H7 (cell line): ENCODE measurements around the gene IP6K3. TPM values are rescaled to one million over a fixed set of nuclear protein-coding genes. Genes with fewer than 3 reads are reported as not detected.
A peak's percentile ranks its signal among the peaks of the same experiment; 100 is the strongest.

Experiments used
- DNase-seq: peaks from one replicate; pipeline ENCODE4 v3.0.0; 2012
- H3K27me3 ChIP-seq: 2 replicates; pipeline ENCODE4 v1.6.0; 2011; ENCODE audit warnings: mild to moderate bottlenecking, low read length; ENCODE audit not compliant: control insufficient read depth, insufficient read depth
- H3K36me3 ChIP-seq: replicated peaks from 2 replicates; pipeline ENCODE4 v1.5.1; 2011; ENCODE audit warnings: low read length; ENCODE audit not compliant: control insufficient read depth, insufficient read depth
- H3K4me3 ChIP-seq: 2 replicates; pipeline ENCODE4 v1.5.1; 2011; ENCODE audit warnings: low read depth, mild to moderate bottlenecking, control low read depth, low read length, moderate library complexity; ENCODE audit not compliant: insufficient read depth
- total RNA-seq: library from RNA; depleted of rRNA; stranded (reverse); fragments of >200 nt; shearing (Covaris generic); gene quantifications from 2 replicates; pipeline ENCODE4 v1.2.3, GENCODE V29; 2014

IP6K3 gene
- total RNA-seq, 1 experiment from 2014 or later: 0.07 TPM

DNA sequence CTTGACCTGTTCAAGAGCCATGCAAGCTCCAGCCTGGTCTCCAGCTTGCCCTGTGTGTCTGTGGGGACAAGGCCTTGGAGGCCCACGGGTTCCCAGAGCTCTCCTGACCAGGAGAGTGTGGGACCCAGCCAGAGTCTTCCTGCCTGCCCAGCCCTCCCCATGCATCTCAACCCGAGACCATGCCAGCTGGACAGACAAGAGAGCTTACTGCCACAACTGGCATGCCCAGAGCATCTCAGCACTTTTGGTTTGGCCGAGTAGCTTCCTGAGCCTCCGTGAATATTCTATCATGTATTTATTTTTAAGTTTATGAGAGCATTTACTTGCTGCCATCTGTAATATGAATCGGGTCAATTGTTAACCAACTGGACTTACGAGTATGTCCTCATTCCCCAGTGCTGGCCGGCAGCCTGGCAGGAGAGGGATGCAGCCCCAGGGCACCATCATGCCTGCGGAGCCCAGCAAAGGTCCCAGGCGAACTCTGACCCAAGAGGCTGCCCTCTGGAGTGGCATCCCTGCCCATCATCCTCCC, 14.9 kb downstream of the IP6K3 start:
- H3K36me3 ChIP-seq: no peaks in the 10 kb centered on the region
- peaks cover 2% of the 10 kb centered on the region; the same call in 1 of the 2 replicates for H3K27me3 ChIP-seq
- H3K4me3 ChIP-seq: no peak overlapping the region
- no peak for DNase-seq

DNA sequence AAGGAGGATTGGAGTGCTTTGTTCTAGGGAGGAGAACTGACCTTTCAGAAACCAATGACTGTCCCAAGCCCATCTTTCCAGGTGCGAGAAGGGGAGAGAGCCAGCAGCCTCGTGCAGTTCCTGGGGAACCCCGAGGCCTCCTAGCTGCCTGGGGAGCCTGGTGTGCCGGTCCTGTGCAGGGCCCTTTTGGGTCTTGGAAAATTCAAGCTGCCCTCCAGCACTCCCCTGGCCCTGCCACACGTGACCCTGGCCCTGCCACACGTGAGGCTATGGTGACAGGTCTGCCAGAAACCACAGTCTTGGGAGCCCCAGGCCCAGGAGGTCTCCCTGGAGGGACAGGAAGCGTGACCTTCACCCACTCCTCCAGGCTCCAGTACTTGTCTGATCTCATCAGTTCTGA, 15.7 kb downstream of the IP6K3 start:
- H3K27me3 ChIP-seq: peaks cover 2% of the 10 kb centered on the region; the same call in 1 of the 2 replicates
- no peaks in the 10 kb centered on the region for H3K36me3 ChIP-seq
- no peak overlapping the region for H3K4me3 ChIP-seq
- DNase-seq: no peak

DNA sequence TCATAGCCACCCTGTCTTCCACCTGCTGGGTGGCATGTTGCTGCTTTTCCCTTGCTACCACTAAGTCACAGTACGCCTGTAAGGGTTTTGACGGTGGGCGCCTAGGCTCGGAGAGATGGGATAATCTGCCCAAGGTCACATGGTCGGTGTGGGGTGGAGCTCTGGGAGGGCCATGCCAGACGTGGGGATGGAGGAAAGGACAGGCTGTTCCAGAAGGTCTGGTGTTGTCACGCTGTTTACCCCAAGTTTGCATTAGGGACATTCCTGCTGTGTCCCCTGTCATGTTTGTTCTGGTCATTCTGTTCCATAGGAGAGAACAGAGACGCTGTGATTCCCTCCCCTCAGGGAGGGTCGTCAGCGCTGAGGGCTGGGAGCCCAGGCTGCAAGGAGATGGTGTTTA, 16.1 kb downstream of the IP6K3 start:
- Histone ChIP-seq H3K4me3 (no peak overlapping the region), H3K27me3 (peaks cover 2% of the 10 kb centered on the region; the same call in 1 of the 2 replicates), H3K36me3 (no peaks in the 10 kb centered on the region)
- no peak for DNase-seq

DNA sequence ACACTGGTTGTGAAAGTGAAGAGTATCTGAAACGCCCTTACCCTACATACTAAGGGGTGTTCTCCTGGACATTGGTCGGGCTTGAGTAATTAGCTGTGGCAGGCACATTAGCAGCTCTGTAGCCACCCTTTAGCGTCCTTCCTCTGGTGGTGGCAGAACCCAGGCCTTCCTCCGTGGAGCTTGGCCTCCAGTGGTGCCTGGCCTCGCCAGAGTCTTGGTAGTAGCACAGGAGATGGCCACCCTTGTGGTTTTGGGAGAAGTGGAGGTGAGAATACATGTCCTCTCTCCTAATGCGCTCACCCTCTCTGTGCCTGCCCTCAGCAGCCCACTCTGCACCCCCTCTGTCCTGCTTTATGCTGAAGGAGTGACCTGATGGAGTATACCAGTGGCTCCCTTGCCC, 17.6 kb downstream of the IP6K3 start:
- DNase-seq: no peak
- Histone ChIP-seq H3K27me3 (peaks cover 2% of the 10 kb centered on the region; the same call in 1 of the 2 replicates), H3K36me3 (no peaks in the 10 kb centered on the region), H3K4me3 (no peak overlapping the region)

DNA sequence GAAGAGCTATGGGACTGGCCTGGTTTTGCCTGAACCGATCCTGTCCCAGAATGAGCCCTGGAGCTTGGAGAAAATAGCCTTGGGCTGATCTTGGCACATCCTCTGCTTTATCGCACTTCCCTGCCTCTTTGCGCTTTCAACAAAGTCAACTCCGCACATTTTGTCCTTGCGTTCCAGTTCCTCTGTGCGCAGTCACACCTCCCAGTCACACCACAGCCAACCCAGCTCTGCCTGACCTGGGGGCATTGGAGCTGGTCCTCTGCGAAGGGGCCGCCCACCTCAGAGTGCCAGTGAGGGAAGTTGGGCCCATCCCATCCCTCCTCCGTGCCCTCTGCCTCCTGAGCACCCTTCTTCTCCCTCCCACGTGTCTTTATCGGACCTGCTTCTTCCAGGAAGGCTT, 18.3 kb downstream of the IP6K3 start:
- H3K27me3 ChIP-seq: peaks cover 2% of the 10 kb centered on the region; the same call in 1 of the 2 replicates
- no peak overlapping the region for H3K4me3 ChIP-seq
- no peak for DNase-seq
- no peaks in the 10 kb centered on the region for H3K36me3 ChIP-seq

DNA sequence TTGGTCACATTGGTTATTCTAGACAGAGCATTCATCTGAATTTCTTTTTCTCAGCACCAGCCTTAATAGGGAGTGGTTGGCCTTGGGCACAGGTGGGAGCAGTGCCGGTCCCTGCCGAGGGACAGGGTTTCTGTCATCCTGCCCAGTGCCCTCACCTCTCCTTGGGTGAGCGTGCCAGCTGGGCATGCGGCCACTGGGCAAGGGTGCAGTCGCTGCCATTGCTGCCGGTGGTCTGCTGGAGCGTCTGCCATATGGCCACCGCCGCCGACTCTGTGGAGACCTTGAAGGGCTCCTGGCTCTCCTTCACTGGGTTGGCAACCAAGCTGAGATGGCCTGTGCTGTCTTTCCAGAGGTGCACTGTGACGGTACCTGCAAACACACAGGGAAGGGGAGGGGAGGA, 18.8 kb downstream of the IP6K3 start:
- Histone ChIP-seq H3K36me3 (no peaks in the 10 kb centered on the region), H3K4me3 (no peak overlapping the region), H3K27me3 (peaks cover 2% of the 10 kb centered on the region; the same call in 1 of the 2 replicates)
- no peak for DNase-seq

DNA sequence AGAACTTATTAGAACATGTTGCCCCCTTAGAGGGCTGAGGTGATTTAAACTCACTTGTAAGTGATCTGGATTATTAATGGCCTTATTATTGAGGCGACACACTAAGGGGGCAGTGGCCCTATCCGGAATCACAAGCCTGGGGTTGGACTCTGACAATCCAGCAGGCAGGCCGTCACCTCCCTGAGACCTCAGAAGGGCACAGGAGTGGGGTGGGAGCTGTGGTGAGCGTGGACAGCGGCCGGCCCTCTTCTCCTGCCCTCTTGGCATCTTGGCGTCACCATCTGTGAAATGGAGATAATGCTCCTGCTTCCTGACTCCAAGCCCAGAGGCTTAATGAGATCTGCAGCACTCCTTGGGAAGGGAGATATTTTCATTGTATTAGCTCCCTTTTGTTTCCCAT, 19.6 kb downstream of the IP6K3 start:
- DNase-seq: no peak
- Histone ChIP-seq H3K36me3 (no peaks in the 10 kb centered on the region), H3K4me3 (no peak overlapping the region), H3K27me3 (peaks cover 2% of the 10 kb centered on the region; the same call in 1 of the 2 replicates)

DNA sequence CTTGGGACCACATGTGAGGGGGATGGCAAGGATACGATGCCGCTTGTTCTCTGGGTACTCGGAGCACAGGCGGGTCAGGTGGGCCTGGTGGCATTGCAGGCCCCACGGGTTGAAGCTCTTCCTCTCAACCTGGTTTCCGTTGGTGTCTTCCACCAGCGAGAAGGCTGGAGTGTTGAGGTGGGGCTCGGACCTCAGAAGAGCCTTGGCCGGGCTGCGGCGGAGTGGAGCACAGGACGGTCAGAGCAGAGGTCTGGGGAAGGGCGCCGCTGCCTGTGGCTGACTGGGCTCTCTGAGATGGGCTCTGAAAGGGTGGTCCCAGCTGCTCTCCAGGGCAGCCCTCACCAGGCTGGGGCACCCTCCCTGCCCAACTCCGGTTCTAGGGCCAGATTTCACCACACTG, 20.0 kb downstream of the IP6K3 start:
- no peak for DNase-seq
- Histone ChIP-seq H3K4me3 (no peak overlapping the region), H3K27me3 (peaks cover 2% of the 10 kb centered on the region; the same call in 1 of the 2 replicates), H3K36me3 (no peaks in the 10 kb centered on the region)

DNA sequence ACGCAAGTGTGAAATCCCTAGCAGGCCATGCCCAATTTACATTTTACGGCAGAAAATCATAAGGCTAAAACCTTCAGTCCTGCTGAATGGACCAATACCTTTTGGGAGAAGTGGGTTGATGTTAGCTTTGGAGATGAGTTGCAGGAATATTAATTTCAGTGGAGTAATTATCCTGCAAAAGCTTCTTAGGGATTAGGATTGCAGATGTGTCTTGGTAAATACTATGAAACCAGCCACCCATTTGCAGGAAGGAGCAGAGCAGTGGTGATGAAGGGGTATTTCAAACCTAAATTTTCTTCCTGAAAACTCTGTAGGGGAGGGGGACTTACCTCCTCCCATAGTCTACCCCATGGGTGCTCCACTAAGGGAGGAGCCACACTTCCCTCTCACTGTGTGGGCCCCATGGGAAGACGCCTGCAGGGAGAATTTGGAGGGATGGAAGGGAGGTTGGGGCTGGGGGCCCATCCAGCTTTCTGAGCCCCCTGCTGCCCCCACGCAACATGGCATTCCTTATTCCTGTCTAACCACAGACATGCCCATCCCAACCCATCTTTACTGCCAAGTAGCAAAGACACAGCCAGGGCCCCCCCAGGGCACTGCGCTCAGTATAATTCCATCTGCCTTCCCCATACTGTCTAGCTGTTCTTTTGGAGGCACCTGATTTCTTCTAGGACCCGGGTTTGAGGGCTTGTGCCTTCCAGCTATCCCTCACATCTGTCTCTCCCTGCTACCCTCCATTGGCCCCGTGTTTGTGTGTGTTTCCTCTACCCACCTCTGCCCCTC, 20.6 kb downstream of the IP6K3 start:
- Histone ChIP-seq H3K36me3 (no peaks in the 10 kb centered on the region), H3K27me3 (peaks cover 2% of the 10 kb centered on the region; the same call in 1 of the 2 replicates), H3K4me3 (no peak overlapping the region)
- DNase-seq: no peak

DNA sequence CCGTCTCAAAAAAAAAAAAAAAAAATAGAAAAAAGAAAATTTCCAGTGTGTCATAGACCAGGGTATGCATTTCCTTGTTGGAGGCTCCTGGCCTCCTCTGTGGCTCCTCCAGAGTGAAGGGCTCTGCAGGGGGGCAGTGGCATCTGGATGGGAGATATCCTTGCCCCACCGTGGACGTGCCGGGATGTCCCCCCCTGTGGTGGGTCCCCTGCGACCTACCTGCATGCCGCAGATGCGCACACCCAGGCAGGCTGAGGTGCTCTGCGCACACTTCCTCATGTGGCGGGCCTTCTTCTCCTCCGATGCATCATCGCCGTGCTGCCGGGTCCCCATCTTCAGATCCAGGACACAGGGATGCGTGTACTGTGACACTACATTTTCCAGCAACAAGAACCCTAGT, 21.5 kb downstream of the IP6K3 start:
- peaks cover 2% of the 10 kb centered on the region; the same call in 1 of the 2 replicates for H3K27me3 ChIP-seq

DNA sequence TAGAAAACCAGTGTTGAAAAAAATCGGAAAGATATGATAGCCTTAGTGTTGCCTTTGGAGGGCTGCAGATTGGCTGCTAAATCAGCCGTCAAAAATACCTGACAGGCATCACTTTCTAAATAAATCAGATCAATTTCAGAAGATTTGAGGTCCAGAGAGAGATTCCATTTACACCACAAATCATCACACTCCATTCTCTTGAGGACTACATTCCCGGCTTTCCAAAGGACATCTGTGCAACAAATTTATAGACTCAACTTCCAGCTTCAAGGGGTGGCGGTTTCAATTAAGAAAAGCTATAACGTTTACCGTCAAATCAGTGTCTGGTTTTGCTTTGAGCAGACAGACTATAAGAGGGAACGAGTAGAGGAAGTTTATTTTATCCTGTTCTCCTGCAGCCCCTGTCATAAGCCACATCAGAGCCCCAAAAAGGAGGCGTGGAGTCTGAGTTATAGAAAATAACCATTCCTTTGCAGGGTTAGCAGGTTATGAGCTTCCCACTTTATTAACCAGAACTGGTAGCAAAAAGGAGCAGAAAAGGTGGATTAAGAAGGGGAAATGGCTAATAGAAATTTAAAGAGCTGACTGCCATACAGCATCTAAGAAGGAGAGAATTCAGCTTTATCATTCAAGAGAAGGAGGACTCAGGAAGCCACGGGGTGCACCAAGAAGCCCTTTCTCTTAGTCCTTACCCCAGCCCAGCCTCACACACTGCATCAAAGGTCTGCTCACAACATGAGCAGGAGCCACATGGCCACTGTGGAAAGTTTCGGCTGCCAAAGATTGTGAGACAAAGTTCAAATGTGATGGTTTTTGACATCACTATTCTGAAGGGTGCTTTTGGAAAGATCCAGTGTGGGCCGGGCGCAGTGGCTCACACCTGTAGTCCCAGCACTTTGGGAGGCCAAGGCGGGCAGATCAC, 22.3 kb downstream of the IP6K3 start:
- H3K4me3 ChIP-seq: no peak overlapping the region
- peaks cover 2% of the 10 kb centered on the region; the same call in 1 of the 2 replicates for H3K27me3 ChIP-seq
- DNase-seq: peak; percentile 72
- no peaks in the 10 kb centered on the region for H3K36me3 ChIP-seq

More for the DNA sequence above, 21.5 kb downstream of the IP6K3 start:
- H3K36me3 ChIP-seq: no peaks in the 10 kb centered on the region
- H3K4me3 ChIP-seq: no peak overlapping the region
- DNase-seq: no peak

DNA sequence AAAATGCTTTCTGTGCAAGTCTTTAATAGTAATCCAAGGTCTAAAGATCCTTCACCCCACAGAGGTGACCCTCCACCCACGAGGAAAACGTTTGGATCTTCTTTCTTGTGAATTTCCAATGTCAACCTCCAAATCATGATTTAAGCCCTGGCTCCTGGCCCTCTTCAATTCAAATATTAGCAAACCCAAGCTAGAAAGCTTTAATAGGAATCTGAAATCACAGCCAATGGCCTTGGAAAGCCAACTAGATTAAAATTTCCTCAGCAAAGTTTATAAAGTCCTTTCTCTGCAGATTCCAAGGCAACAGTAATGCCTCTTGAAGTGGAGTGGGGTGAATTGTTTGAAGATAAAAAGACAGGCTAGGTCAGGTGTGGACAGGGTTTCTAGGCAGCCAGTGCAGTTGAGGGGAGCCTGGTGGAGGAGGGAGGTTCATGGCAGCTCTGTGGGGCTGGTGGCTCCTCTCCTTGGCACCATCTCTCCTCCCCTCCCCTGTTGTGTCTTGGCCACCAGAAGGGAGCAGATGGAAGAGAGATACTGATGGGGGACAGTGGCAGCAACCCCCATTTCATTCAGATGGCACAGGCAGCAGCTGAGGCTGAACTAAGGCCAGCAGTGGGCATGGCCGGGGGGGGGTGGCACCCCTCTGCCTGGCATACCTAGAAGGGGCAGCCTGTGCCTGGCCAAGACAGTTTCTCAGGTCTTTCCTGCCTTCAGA, 23.2 kb downstream of the IP6K3 start:
- Histone ChIP-seq H3K4me3 (no peak overlapping the region), H3K27me3 (peaks cover 2% of the 10 kb centered on the region; the same call in 1 of the 2 replicates), H3K36me3 (no peaks in the 10 kb centered on the region)
- DNase-seq: no peak

DNA sequence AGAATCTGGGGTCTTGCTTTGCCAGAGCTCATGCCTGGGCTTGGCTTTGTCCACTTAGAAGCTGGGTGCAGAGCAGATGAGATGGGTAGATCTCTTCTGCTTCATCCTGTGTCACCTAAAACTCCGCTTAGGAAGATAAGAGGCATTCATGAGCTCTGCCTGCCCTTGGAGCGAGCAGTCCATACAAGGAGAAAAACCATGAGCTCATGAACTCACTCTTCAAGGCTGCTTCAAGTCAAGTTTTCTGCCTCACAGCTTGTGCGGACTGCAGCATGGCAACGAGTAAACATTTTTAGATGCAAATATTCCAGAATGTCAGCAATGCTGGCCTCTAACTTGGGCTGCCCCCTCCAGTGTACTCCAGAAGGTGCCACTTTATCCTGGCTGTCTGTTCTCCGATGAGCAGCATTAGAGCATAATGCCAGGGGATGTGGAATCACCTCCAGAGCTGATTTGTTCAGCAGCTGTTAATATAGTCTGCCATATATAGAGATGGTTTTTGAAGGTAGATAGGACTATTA, 24.5 kb downstream of the IP6K3 start:
- H3K36me3 ChIP-seq: no peaks in the 10 kb centered on the region
- H3K27me3 ChIP-seq: no peaks in the 10 kb centered on the region; the same call in 1 of the 2 replicates
- DNase-seq: no peak
- no peak overlapping the region for H3K4me3 ChIP-seq

DNA sequence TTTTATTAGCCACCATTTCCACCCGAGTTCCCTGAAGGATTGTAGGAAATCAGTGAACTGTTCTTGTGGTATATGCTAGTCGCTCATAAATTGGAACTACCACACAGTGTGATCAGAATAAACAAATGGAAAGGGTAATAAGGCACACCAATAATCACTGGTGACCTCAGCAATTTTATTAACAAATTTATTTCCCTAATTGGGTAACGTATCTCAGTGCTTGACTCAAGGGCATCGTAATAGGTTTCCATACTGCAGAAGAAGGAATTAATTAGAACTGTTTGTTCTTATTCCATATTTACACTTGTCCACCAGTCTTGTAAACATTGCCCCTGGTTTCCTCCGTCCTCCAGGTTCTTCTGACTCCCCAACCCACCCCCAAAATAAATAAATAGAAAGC, 25.2 kb downstream of the IP6K3 start:
- no peak for DNase-seq
- H3K4me3 ChIP-seq: no peak overlapping the region
- H3K27me3 ChIP-seq: no peaks in the 10 kb centered on the region; the same call in 1 of the 2 replicates
- no peaks in the 10 kb centered on the region for H3K36me3 ChIP-seq
